D721Med (cell line): ENCODE measurements around the gene FER.
"Not testable (repeated sequence)": the region's sequence is repeated elsewhere in the genome, so short reads cannot be mapped to it uniquely, and the experiment has no call there.

ENCODE experiments used
- DNase-seq: peaks from one replicate; pipeline ENCODE4 v3.0.0; 2011; ENCODE audit warnings: low spot score; ENCODE audit not compliant: insufficient read length
- FAIRE-seq: peaks from 2 replicates; lab custom pipeline; 2011; peaks lifted over from hg19 to GRCh38; lab: Jason Lieb, UNC
- TF ChIP-seq, protein P1 (sequence below): IDR thresholded peaks from 2 replicates; pipeline ENCODE4 v1.5.1; 2012; ENCODE audit warnings: mild to moderate bottlenecking, control low read depth; ENCODE audit not compliant: insufficient read depth; ENCODE audit errors: missing control alignments

The FER gene

DNA sequence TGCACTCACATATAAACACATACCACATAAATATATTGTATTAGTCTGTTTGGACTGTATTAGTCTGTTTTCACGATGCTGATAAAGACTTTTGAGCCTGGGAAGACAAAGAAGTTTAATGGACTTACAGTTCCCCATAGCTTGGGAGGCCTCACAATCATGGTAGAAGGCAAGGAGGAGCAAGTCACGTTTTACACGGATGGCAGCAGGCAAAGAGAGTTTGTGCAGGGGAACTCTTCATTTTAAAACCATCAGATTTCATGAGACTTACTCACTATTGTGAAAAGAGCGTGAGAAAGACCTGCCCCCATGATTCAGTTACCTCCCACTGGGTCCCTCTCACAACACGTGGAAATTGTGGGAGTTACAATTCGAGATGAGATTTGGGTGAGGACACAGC lies 133.4 kb downstream of the FER start:
- no peak for DNase-seq
- FAIRE-seq = no peak
- TF ChIP-seq, protein P1, sequence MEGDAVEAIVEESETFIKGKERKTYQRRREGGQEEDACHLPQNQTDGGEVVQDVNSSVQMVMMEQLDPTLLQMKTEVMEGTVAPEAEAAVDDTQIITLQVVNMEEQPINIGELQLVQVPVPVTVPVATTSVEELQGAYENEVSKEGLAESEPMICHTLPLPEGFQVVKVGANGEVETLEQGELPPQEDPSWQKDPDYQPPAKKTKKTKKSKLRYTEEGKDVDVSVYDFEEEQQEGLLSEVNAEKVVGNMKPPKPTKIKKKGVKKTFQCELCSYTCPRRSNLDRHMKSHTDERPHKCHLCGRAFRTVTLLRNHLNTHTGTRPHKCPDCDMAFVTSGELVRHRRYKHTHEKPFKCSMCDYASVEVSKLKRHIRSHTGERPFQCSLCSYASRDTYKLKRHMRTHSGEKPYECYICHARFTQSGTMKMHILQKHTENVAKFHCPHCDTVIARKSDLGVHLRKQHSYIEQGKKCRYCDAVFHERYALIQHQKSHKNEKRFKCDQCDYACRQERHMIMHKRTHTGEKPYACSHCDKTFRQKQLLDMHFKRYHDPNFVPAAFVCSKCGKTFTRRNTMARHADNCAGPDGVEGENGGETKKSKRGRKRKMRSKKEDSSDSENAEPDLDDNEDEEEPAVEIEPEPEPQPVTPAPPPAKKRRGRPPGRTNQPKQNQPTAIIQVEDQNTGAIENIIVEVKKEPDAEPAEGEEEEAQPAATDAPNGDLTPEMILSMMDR = no peak

DNA sequence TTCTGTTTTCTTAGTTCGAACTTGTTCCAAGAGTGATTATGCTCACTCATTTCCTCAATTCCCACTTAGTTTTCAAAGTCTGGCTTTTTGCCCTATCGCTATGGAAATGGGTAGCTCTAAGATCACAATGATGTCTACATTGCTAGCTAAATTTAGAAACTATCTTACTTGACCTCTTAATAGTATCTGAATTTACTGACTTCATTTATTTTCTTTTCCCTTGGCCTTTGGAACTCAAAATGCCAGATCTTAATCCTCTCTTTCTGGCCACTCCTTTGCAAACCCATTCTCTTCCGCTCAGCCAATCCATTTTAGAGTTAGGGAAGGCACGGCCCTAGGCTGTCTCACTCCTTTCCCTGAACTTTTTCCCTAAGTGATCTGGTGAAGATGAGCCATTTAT lies 137.0 kb downstream of the FER start:
- TF ChIP-seq, protein P1 = no peak

DNA sequence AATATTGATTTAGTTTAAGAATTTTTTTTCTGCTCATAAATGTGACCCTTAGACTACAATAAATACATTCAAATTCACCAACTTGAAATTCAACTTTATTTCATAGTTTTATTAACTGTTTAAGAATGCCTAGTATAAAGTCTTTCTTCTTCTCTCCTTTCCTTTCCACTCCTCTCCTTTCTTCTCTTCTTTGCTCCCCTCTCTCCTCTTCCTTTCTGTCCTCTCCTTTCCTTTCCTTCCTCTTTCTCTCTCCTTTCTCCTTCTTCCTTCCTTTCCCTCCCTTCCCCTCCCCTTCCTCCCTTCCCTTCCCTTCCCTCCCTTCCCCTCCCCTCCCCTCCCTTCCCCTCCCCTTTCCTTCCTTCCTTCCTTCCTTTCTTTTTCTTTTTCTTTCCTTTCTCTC lies 150.6 kb downstream of the FER start:
- DNase-seq = no peak
- FAIRE-seq = no peak
- TF ChIP-seq, protein P1 = no peak

More for the DNA sequence above, 137.0 kb downstream of the FER start:
- DNase-seq (no peak), FAIRE-seq (no peak)

DNA sequence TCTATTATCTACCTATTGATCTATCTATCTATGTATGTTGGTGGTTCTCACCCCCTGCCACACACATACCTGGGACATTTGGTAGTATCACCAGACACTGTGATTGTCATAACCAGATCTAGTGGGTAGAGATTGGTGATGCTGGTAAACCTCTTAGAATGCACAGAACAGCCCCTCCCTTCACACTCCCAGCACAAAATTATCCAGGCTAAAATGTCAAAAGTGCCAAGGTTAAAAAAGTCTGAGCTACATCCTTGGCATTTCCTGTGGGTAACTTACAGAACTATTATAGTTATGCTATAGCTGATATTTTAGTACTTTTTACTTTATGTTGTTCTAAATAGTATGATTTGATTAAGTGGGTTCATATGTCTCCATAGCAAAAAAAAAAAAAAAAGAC lies 151.0 kb downstream of the FER start:
- TF ChIP-seq, protein P1 = no peak
- FAIRE-seq (no peak), DNase-seq (no peak)

DNA sequence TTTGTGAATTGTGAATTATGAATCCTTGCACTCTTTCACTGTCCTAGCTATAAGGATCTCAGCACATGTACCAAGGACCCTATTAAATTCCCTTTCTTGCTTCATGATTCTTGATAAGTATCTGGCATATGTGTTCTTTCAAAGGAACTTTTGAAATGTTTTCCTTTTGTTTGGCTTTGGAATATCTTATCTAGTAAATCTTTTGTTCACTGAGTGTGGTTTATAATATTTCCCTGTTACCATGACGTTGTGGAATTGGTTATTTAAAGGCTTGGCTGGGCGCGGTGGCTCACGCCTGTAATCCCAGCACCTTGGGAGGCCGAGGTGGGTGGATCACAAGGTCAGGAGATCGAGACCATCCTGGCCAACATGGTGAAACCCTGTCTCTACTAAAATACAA lies 151.5 kb downstream of the FER start:
- DNase-seq, FAIRE-seq: not testable (repeated sequence)

DNA sequence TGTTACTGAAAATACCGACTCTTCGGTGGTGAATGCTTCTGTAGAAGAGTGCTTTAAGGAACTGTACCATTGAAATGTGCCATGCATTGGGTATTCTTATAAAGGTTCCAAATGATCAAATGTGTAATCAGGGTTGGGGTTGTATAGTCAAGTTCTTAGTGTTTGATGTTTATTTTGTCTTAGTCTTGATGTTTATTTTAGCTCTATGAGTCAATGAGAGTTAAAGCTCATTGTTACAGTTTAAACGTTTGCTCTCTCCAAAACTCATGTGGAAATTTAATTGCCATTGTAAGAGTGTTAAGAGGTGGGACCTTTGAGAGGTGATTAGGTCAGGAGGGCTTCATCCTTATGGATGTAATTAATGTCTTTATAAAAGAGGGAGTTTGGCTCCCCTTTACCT lies 153.0 kb downstream of the FER start:
- TF ChIP-seq, protein P1 = no peak
- no peak for DNase-seq
- no peak for FAIRE-seq

DNA sequence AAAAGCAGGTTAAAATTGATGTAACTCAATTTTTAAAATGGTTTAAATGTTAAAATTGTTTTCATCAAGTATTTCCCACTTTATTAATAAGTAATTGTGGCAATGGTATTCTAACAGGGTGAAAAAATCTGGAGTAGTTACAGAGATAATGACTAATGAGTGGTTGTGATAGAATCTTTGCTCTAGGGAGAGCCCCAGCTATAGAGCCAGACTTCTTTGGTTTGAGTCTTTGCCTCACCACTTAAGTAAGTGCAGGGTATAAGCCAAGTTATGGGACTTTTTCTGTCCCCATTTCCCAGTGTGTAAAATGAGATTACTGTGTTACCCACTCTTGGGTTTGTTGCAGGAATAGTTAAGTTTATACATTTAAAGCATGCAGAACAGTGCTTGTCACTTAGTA lies 158.1 kb downstream of the FER start:
- DNase-seq (no peak), FAIRE-seq (no peak)
- TF ChIP-seq, protein P1 = no peak

DNA sequence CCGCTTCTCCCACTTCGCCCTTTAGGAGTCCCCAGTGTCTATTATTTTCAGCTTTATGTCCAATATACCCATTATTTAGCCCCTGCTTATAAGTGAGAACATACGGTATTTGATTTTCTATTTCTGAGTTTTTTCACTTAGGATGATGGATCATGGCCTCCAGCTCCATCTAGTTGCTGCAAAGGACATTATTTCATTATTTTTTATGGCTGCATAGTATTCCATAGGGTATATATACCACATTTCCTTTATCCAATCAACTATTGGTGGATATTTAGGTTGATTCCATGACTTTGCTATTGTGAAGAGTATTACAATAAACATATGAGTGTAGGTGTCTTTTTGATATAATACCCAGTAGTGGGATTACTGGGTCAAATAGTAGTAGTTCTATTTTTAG lies 162.9 kb downstream of the FER start:
- no peak for FAIRE-seq
- TF ChIP-seq, protein P1 = no peak
- DNase-seq = no peak
